ENCODE data around the gene CSF2.

GRCh38 chr5:132098621-132099020 lies 25.0 kb downstream of the CSF2 start:
- no peak for TF ChIP-seq CTCF (IDR thresholded peaks at IDR 0.05; ENCODE audit: low read length)
- no peak for TF ChIP-seq EZH2 (optimal IDR thresholded peaks at IDR 0.05; ENCODE audit: low read depth, low read length)
- TF ChIP-seq EZH2phosphoT487 (IDR thresholded peaks at IDR 0.05; ENCODE audit: low read length), result no peak
